GM23338 (cell line): ENCODE measurements around the gene CCR7.

Experiments
- CREB1 ChIP-seq: fragments of 250-450 bp; sonication (Bioruptor Pico); IDR thresholded peaks from 2 replicates; pipeline ENCODE4 v1.5.0; 2020; ENCODE audit warnings: low read depth, mild to moderate bottlenecking, moderate library complexity
- CTCF ChIP-seq, 2 experiments: fragments of 200-600 bp in 1 of 2; sonication (generic) in 1 of 2; conservative IDR thresholded peaks; 2 replicates each; pipeline versions ENCODE4 v1.5.1 to v1.6.1; 2016 to 2017; ENCODE audit warnings: antibody characterized with exemption in 2 of 2, low read depth in 2 of 2, mild to moderate bottlenecking in 2 of 2, moderate library complexity in 1 of 2
- ETS1 ChIP-seq: IDR thresholded peaks from 2 replicates; pipeline ENCODE4 v1.6.1; 2016; ENCODE audit warnings: antibody characterized with exemption
- EZH2 ChIP-seq: fragments of 200-600 bp; sonication (generic); IDR thresholded peaks from one replicate; pipeline ENCODE4 v1.8.0; 2017; ENCODE audit warnings: antibody characterized with exemption, mild to moderate bottlenecking, low read depth; ENCODE audit not compliant: unreplicated experiment
- EZH2phosphoT487 ChIP-seq: fragments of 200-600 bp; sonication (generic); IDR thresholded peaks from one replicate; pipeline ENCODE4 v1.8.1; 2018; ENCODE audit warnings: antibody characterized with exemption; ENCODE audit not compliant: unreplicated experiment
- JUNB ChIP-seq: IDR thresholded peaks from one replicate; pipeline ENCODE4 v1.6.1; 2016; ENCODE audit warnings: antibody characterized with exemption; ENCODE audit not compliant: unreplicated experiment
- NANOG ChIP-seq: IDR thresholded peaks from 2 replicates; pipeline ENCODE4 v1.6.1; 2016; ENCODE audit warnings: antibody characterized with exemption, borderline replicate concordance
- POLR2AphosphoS5 ChIP-seq: IDR thresholded peaks from 2 replicates; pipeline ENCODE4 v1.6.1; 2016; ENCODE audit warnings: antibody characterized with exemption, low read depth
- STAT1 ChIP-seq: IDR thresholded peaks from one replicate; pipeline ENCODE4 v1.6.1; 2016; ENCODE audit warnings: antibody characterized with exemption; ENCODE audit not compliant: unreplicated experiment
- ZNF114 ChIP-seq: fragments of 250-450 bp; sonication (Bioruptor Pico); IDR thresholded peaks from 2 replicates; pipeline ENCODE4 v1.5.0; 2020; ENCODE audit warnings: mild to moderate bottlenecking, moderate library complexity
- ZNF331 ChIP-seq: fragments of 250-450 bp; sonication (Bioruptor Pico); IDR thresholded peaks from 2 replicates; pipeline ENCODE4 v1.5.0; 2020; ENCODE audit warnings: low read depth, mild to moderate bottlenecking, moderate library complexity
- TF ChIP-seq, protein P1 (sequence below): IDR thresholded peaks from one replicate; pipeline ENCODE4 v1.6.1; 2018; ENCODE audit warnings: antibody characterized with exemption; ENCODE audit not compliant: unreplicated experiment

DNA sequence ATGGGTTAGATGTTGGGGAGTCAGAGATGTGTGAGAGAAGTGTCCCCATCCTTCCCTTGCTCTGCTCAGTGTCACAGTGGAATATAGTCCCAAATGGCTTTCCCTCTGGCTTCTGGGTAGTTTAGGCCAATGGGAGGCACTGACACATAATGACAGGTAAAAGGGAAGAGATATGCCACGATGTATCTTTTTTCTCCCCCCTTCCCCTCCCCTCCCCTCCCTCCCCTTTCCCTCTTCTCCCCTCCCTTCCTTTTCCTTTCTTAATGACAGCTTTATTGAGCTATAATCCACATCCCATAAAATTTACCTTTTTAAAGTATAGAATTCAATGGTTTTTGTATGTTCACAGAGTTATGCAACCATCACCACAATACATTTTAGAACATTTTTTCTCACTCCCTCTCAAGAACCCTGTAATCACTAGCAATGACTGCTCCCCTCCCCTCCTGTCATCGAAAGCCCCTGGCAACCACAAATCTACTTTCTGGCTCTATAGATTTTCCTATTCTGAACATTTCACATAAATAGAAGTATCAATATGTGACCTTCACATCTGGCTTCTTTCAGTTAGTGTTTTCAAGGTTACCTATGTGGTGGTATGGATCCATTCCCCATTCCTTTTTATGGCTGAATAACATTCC is 617 bp upstream of the CCR7 start:
- TF ChIP-seq CTCF (conservative IDR thresholded peaks at IDR 0.05; ENCODE audit: low read depth in 2 of 2) (no peak), EZH2 (no peak), ZNF331 (no peak), ZNF114 (CRISPR knock-in tag) (no peak), POLR2AphosphoS5 (no peak), NANOG (no peak), CREB1 (no peak), ETS1 (no peak), STAT1 (no peak), JUNB (no peak), EZH2phosphoT487 (no peak)
- TF ChIP-seq, protein P1, sequence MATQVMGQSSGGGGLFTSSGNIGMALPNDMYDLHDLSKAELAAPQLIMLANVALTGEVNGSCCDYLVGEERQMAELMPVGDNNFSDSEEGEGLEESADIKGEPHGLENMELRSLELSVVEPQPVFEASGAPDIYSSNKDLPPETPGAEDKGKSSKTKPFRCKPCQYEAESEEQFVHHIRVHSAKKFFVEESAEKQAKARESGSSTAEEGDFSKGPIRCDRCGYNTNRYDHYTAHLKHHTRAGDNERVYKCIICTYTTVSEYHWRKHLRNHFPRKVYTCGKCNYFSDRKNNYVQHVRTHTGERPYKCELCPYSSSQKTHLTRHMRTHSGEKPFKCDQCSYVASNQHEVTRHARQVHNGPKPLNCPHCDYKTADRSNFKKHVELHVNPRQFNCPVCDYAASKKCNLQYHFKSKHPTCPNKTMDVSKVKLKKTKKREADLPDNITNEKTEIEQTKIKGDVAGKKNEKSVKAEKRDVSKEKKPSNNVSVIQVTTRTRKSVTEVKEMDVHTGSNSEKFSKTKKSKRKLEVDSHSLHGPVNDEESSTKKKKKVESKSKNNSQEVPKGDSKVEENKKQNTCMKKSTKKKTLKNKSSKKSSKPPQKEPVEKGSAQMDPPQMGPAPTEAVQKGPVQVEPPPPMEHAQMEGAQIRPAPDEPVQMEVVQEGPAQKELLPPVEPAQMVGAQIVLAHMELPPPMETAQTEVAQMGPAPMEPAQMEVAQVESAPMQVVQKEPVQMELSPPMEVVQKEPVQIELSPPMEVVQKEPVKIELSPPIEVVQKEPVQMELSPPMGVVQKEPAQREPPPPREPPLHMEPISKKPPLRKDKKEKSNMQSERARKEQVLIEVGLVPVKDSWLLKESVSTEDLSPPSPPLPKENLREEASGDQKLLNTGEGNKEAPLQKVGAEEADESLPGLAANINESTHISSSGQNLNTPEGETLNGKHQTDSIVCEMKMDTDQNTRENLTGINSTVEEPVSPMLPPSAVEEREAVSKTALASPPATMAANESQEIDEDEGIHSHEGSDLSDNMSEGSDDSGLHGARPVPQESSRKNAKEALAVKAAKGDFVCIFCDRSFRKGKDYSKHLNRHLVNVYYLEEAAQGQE: no peak
